Peyer's patch (tissue), 4 donors: ENCODE results near the gene TIMP2. TPM values are rescaled to one million over a fixed set of nuclear protein-coding genes. Genes with fewer than 3 reads are reported as not detected.

ENCODE experiments used
- DNase-seq, 3 donors: peaks; one replicate each; pipeline ENCODE4 v3.0.0-alpha.2; 2017 to 2019
- H3K27ac ChIP-seq, 4 donors: fragments of 200-600 bp; sonication (generic); one replicate each; pipeline ENCODE4 v1.5.1; 2016 to 2019
- H3K27me3 ChIP-seq, 2 donors: fragments of 200-600 bp; sonication (generic); one replicate each; pipeline ENCODE4 v1.5.1; 2019
- H3K36me3 ChIP-seq, 3 donors: fragments of 200-600 bp; sonication (generic); one replicate each; pipeline ENCODE4 v1.5.1; 2016 to 2019
- H3K4me1 ChIP-seq, 4 donors: fragments of 200-600 bp; sonication (generic); one replicate each; pipeline ENCODE4 v1.5.1; 2016 to 2019
- H3K4me3 ChIP-seq, 4 donors: fragments of 200-600 bp; sonication (generic); 1 replicate in 3 of 4; 2 replicates in 1 of 4; pipeline ENCODE4 v1.5.1; 2016 to 2019; ENCODE audit warnings: mild to moderate bottlenecking in 1 of 4
- H3K9me3 ChIP-seq, 4 donors: fragments of 200-600 bp; sonication (generic); one replicate each; pipeline ENCODE4 v1.5.1; 2016 to 2019; ENCODE audit warnings: mild to moderate bottlenecking in 1 of 4
- CTCF ChIP-seq, 6 experiments: fragments of 450-650 bp in 4 of 6; fragments of 200-600 bp in 2 of 6; sonication (generic) in 1 of 6; IDR thresholded peaks; one replicate each; pipeline ENCODE4 v1.5.1; 2017 to 2019; ENCODE audit warnings: antibody characterized with exemption in 6 of 6, mild to moderate bottlenecking in 3 of 6, moderate library complexity in 1 of 6
- POLR2A ChIP-seq, 2 donors: fragments of 450-650 bp; IDR thresholded peaks; one replicate each; pipeline ENCODE4 v1.5.1; 2017; ENCODE audit warnings: antibody characterized with exemption in 2 of 2, mild to moderate bottlenecking in 2 of 2, moderate library complexity in 2 of 2
- total RNA-seq, 4 donors: library from RNA; depleted of rRNA; stranded (reverse); fragments of >200 nt; gene quantifications; one replicate each; pipeline ENCODE4 v1.1.0, GENCODE V29; 2016

The TIMP2 gene
- total RNA-seq, 4 donors from 2014 or later: 27.2 to 73.2 (median 45.0) TPM

- no peaks in the 10 kb centered on the region for H3K4me1 ChIP-seq
- no peaks in the 10 kb centered on the region for H3K27me3 ChIP-seq
- DNase-seq: no peak
- TF ChIP-seq CTCF (IDR thresholded peaks at IDR 0.05) (no peak), POLR2A (IDR thresholded peaks at IDR 0.05) (no peak)
- no peak overlapping the region for H3K4me3 ChIP-seq
- H3K27ac ChIP-seq: no peak overlapping the region
- peaks cover 0 to 9% (median 0%) of the 10 kb centered on the region in 4 donors for H3K9me3 ChIP-seq
- H3K36me3 ChIP-seq: no peaks in the 10 kb centered on the region
Measured at GRCh38 chr17:78953356-78954350, 28.5 kb upstream of the TIMP2 start.

GRCh38 chr17:78952706-78953105 is 27.5 kb upstream of the TIMP2 start:
- Histone ChIP-seq H3K4me1 (no peaks in the 10 kb centered on the region), H3K9me3 (peaks cover 0 to 9% (median 0%) of the 10 kb centered on the region in 4 donors), H3K27me3 (no peaks in the 10 kb centered on the region), H3K36me3 (no peaks in the 10 kb centered on the region), H3K27ac (peak overlapping the region in 2 of 4 donors; percentile 19 to 61), H3K4me3 (no peak overlapping the region)
- DNase-seq: no peak
- no peak for TF ChIP-seq CTCF (IDR thresholded peaks at IDR 0.05)
- TF ChIP-seq POLR2A (IDR thresholded peaks at IDR 0.05): no peak

GRCh38 chr17:78951967-78952551 is 26.9 kb upstream of the TIMP2 start:
- Histone ChIP-seq H3K36me3 (no peaks in the 10 kb centered on the region), H3K4me3 (no peak overlapping the region), H3K9me3 (peaks cover 0 to 9% (median 0%) of the 10 kb centered on the region in 4 donors), H3K27ac (peak overlapping the region in 2 of 4 donors; percentile 30 to 61), H3K27me3 (no peaks in the 10 kb centered on the region), H3K4me1 (peaks cover 0 to 3% (median 0%) of the 10 kb centered on the region in 4 donors)
- no peak for DNase-seq
- TF ChIP-seq CTCF (IDR thresholded peaks at IDR 0.05): no peak
- no peak for TF ChIP-seq POLR2A (IDR thresholded peaks at IDR 0.05)

- DNase-seq: no peak
- Histone ChIP-seq H3K27ac (no peak overlapping the region), H3K27me3 (no peaks in the 10 kb centered on the region), H3K9me3 (peaks cover 0 to 9% (median 0%) of the 10 kb centered on the region in 4 donors), H3K4me3 (no peak overlapping the region), H3K4me1 (peaks cover 0 to 9% (median 0%) of the 10 kb centered on the region in 4 donors), H3K36me3 (no peaks in the 10 kb centered on the region)
- TF ChIP-seq CTCF (IDR thresholded peaks at IDR 0.05): no peak
- TF ChIP-seq POLR2A (IDR thresholded peaks at IDR 0.05): no peak
Measured at GRCh38 chr17:78950870-78951269, 25.7 kb upstream of the TIMP2 start.

- no peak for DNase-seq
- Histone ChIP-seq H3K27me3 (no peaks in the 10 kb centered on the region), H3K9me3 (peaks cover 0 to 9% (median 0%) of the 10 kb centered on the region in 4 donors), H3K36me3 (no peaks in the 10 kb centered on the region), H3K27ac (peak overlapping the region in 1 of 4 donors; percentile 10), H3K4me1 (peaks cover 0 to 9% (median 0%) of the 10 kb centered on the region in 4 donors), H3K4me3 (no peak overlapping the region)
- TF ChIP-seq CTCF (IDR thresholded peaks at IDR 0.05) (no peak), POLR2A (IDR thresholded peaks at IDR 0.05) (no peak)
Measured at GRCh38 chr17:78947235-78948149, 22.3 kb upstream of the TIMP2 start.
